GM23248 (cell line): Measurements from ENCODE around the gene CFAP299. TPM values are rescaled to one million over a fixed set of nuclear protein-coding genes. Genes with fewer than 3 reads are reported as not detected.
"Not testable (repeated sequence)": the region's sequence is repeated elsewhere in the genome, so short reads cannot be mapped to it uniquely, and the experiment has no call there.

ENCODE experiments used
- DNase-seq: peaks from one replicate; pipeline ENCODE4 v3.0.0-alpha.2; 2015
- H2AFZ ChIP-seq: fragments of 200-600 bp; sonication (generic); 2 replicates; pipeline ENCODE4 v1.6.1; 2016; ENCODE audit warnings: antibody characterized with exemption
- H3F3A ChIP-seq: fragments of 200-600 bp; sonication (generic); 2 replicates; pipeline ENCODE4 v1.6.1; 2016; ENCODE audit warnings: mild to moderate bottlenecking, antibody characterized with exemption, mixed run types; ENCODE audit not compliant: insufficient read depth
- H3K27ac ChIP-seq: fragments of 200-600 bp; sonication (generic); 2 replicates; pipeline ENCODE4 v1.5.1; 2016; ENCODE audit warnings: mild to moderate bottlenecking
- H3K27me3 ChIP-seq: fragments of 200-600 bp; sonication (generic); replicated peaks from 2 replicates; pipeline ENCODE4 v1.6.1; 2016; ENCODE audit warnings: mild to moderate bottlenecking; ENCODE audit not compliant: insufficient read depth
- H3K36me3 ChIP-seq: fragments of 200-600 bp; sonication (generic); 2 replicates; pipeline ENCODE4 v1.6.1; 2016; ENCODE audit warnings: low read depth, mild to moderate bottlenecking
- H3K4me1 ChIP-seq: fragments of 200-600 bp; sonication (generic); 2 replicates; pipeline ENCODE4 v1.6.1; 2016; ENCODE audit warnings: mild to moderate bottlenecking; ENCODE audit not compliant: insufficient read depth
- H3K4me2 ChIP-seq: fragments of 200-600 bp; sonication (generic); one replicate; pipeline ENCODE4 v1.6.1; 2016; ENCODE audit warnings: mild to moderate bottlenecking; ENCODE audit not compliant: unreplicated experiment
- H3K4me3 ChIP-seq: fragments of 200-600 bp; sonication (generic); 2 replicates; pipeline ENCODE4 v1.5.1; 2016; ENCODE audit warnings: mild to moderate bottlenecking
- H3K79me2 ChIP-seq: fragments of 200-600 bp; sonication (generic); 2 replicates; pipeline ENCODE4 v1.6.1; 2016; ENCODE audit warnings: mild to moderate bottlenecking; ENCODE audit not compliant: insufficient read depth
- H3K9ac ChIP-seq: fragments of 200-600 bp; sonication (generic); 2 replicates; pipeline ENCODE4 v1.6.1; 2016; ENCODE audit warnings: mild to moderate bottlenecking
- H3K9me2 ChIP-seq: fragments of 200-600 bp; sonication (generic); 2 replicates; pipeline ENCODE4 v1.6.1; 2016; ENCODE audit warnings: mixed run types, mild to moderate bottlenecking, moderate library complexity; ENCODE audit not compliant: insufficient read depth
- H3K9me3 ChIP-seq: fragments of 200-600 bp; sonication (generic); one replicate; pipeline ENCODE4 v1.6.1; 2017; ENCODE audit warnings: low read depth
- H4K20me1 ChIP-seq: fragments of 200-600 bp; sonication (generic); 2 replicates; pipeline ENCODE4 v1.6.0; 2016; ENCODE audit not compliant: insufficient read depth
- EZH2 ChIP-seq: fragments of 200-600 bp; sonication (generic); IDR thresholded peaks from 2 replicates; pipeline ENCODE4 v1.6.1; 2018; ENCODE audit warnings: antibody characterized with exemption, mild to moderate bottlenecking; ENCODE audit not compliant: insufficient read depth, poor library complexity, severe bottlenecking
- EZH2phosphoT487 ChIP-seq: fragments of 200-600 bp; sonication (generic); IDR thresholded peaks from 2 replicates; pipeline ENCODE4 v1.6.1; 2018; ENCODE audit warnings: antibody characterized with exemption, moderate library complexity, mild to moderate bottlenecking, low read depth; ENCODE audit not compliant: insufficient read depth
- WGBS, 2 experiments: methylation state at CpG; one replicate each; pipeline ENCODE4 v1.1.6; 2015 to 2017; ENCODE audit warnings: low lambda C conversion rate in 2 of 2, low coverage in 1 of 2; ENCODE audit errors: missing lambda C conversion rate in 2 of 2; 5-methylcytosine and 5-hydroxymethylcytosine counted together
- in situ Hi-C: fragments of 300-500 bp; cut with MboI; formaldehyde crosslinking; loops from 2 replicates; pipeline ENCODE4 v1.15.0; 2020
- polyA plus RNA-seq: library from polyadenylated mRNA; unstranded; fragments of >200 nt; fragmentation: Nextera tagmentation; extraction: Ambion mirVana; gene quantifications from 2 replicates; pipeline ENCODE4 v1.2.1, GENCODE V29; 2016
- total RNA-seq: library from RNA; depleted of rRNA; stranded (reverse); fragments of >200 nt; shearing (Covaris generic); gene quantifications from 2 replicates; pipeline ENCODE4 v1.2.3, GENCODE V29; 2014

The CFAP299 gene
- total and polyA plus RNA-seq, 2 experiments from 2014 or later, result 1.0 to 1.1 TPM

DNA sequence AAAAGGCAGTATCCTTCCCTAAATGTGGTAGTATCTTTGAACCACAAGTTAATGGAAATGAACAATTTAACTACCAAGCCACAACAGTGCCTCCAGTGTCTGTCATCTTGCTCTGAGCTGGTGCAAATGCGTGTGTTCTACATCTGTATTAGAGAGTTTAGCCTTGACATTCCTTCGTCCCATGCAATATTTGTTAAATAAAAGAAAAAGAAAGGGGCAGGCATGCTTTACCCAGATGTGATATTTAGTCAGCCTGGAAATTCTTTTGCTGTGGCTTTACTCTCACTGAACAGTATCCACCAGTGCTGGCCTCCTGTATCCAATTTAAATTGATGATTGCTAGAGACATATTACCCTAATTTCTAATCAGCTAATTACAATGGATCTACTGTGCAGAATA lies 310.5 kb downstream of the CFAP299 start:
- no peak overlapping the region for H3K27ac ChIP-seq
- H2AFZ ChIP-seq, result no peak overlapping the region
- TF ChIP-seq EZH2, result no peak
- TF ChIP-seq EZH2phosphoT487, result no peak
- in situ Hi-C loops, result no loop called here
- no peaks in the 10 kb centered on the region for H3F3A ChIP-seq
- H3K9me2 ChIP-seq, result no peaks in the 10 kb centered on the region
- no peaks in the 10 kb centered on the region for H3K9me3 ChIP-seq
- H3K79me2 ChIP-seq, result no peaks in the 10 kb centered on the region
- H4K20me1 ChIP-seq, result no peaks in the 10 kb centered on the region
- WGBS, 2 experiments, result 10 to 29% methylated on average over 2 of the region's 2 CpGs
- no peak overlapping the region for H3K4me2 ChIP-seq
- H3K4me3 ChIP-seq, result no peak overlapping the region
- H3K9ac ChIP-seq, result no peak overlapping the region
- no peaks in the 10 kb centered on the region for H3K4me1 ChIP-seq
- H3K27me3 ChIP-seq, result no peaks in the 10 kb centered on the region
- H3K36me3 ChIP-seq, result no peaks in the 10 kb centered on the region
- no peak for DNase-seq

DNA sequence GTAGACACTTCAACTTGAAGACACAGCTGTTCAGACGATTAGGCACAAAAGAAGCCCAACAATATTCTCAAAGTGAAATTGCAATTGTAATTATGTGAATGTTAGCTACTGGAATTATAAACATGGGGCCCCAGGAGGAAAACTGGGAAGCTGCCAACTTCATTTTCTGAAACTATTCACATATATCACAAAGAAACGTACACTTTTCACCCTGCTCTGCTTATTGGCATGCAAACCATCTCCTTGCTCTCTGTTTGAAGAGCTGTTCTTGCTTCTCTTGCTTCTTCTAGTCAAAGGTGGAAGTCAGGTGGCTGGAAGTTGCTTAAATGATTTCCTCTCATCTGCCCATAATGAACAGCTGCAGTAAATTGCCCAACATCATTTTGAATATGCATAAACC lies 320.1 kb downstream of the CFAP299 start:
- Histone ChIP-seq H3K27ac (no peak overlapping the region), H3K9ac (no peak overlapping the region)
- in situ Hi-C loops, result no loop called here

DNA sequence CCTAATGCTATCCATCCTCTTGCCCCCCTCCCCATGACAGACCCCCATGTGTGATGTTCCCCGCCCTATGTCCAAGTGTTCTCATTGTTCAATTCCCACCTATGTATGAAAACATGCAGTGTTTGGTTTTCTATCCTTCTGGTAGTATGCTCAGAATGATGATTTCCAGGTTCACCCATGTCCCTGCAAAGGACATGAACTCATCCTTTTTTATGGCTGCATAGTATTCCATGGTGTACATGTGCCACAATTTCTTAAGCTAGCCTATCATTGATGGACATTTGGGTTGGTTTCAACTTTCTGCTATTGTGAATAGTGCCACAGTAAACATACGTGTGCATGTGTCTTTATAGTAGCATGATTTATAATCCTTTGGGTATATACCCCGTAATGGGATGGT lies 334.6 kb downstream of the CFAP299 start:
- H2AFZ ChIP-seq, in situ Hi-C loops, H3K4me1 ChIP-seq, H3K79me2 ChIP-seq, H4K20me1 ChIP-seq, H3K36me3 ChIP-seq, H3K9me2 ChIP-seq, H3K9ac ChIP-seq, H3K4me3 ChIP-seq, H3K9me3 ChIP-seq, H3K27ac ChIP-seq, H3K27me3 ChIP-seq, DNase-seq, H3F3A ChIP-seq, H3K4me2 ChIP-seq: not testable (repeated sequence)
- 50 to 61% methylated on average over 3 of the region's 3 CpGs for WGBS, 2 experiments

More for the DNA sequence above, 320.1 kb downstream of the CFAP299 start:
- Histone ChIP-seq H2AFZ (no peak overlapping the region), H3K36me3 (no peaks in the 10 kb centered on the region), H3K9me2 (no peaks in the 10 kb centered on the region), H3K9me3 (no peaks in the 10 kb centered on the region), H3F3A (no peaks in the 10 kb centered on the region), H3K4me3 (no peak overlapping the region), H4K20me1 (no peaks in the 10 kb centered on the region), H3K4me2 (no peak overlapping the region), H3K4me1 (no peaks in the 10 kb centered on the region), H3K79me2 (no peaks in the 10 kb centered on the region), H3K27me3 (no peaks in the 10 kb centered on the region)
- 69 to 79% methylated on average over 2 of the region's 2 CpGs for WGBS, 2 experiments
- no peak for TF ChIP-seq EZH2
- no peak for TF ChIP-seq EZH2phosphoT487
- no peak for DNase-seq

DNA sequence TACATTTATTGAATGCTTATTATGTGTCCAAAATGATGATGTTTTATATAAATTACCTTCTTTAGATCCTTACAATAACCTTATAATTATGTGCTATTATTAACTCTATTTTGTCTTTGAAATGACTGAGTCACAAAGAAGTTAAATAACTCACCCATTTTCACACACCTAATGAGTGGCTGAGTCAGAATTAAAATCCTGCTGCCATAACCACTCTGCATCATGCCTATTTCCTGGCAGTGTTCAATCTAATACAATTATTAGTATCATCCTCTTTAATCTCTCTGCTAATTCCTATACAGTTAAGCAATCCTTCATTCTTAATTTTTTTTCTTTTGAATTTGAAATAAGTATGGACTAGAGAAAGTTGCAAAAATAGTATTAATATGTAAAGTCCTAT lies 342.9 kb downstream of the CFAP299 start:
- Histone ChIP-seq H3K4me3 (no peak overlapping the region), H3K36me3 (no peaks in the 10 kb centered on the region), H2AFZ (no peak overlapping the region), H3K9ac (no peak overlapping the region), H3K27ac (no peak overlapping the region), H3K9me2 (no peaks in the 10 kb centered on the region), H4K20me1 (no peaks in the 10 kb centered on the region), H3K9me3 (no peaks in the 10 kb centered on the region), H3K27me3 (no peaks in the 10 kb centered on the region), H3K4me1 (no peaks in the 10 kb centered on the region), H3F3A (no peaks in the 10 kb centered on the region), H3K79me2 (no peaks in the 10 kb centered on the region), H3K4me2 (no peak overlapping the region)
- no peak for TF ChIP-seq EZH2phosphoT487
- no peak for TF ChIP-seq EZH2
- in situ Hi-C loops, result no loop called here
- DNase-seq, result no peak

DNA sequence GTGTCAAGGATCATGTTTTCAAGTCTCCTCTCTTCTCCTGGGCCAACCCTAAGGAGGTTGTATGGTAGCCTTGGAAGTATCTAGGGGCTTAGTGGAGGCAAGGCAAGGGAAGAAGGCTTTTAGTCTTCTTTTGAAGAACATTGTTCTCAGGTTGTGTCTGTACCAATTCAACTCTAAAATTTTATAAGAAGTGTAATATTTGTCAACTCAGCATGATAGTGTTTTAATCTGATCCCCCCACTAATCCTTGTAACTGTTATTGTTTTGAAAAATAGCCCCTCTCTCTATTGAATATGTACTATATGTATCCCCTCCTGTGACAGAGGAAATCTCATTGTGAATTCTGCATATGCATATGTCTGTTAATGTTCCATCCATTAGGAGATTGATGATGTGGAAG lies 345.4 kb downstream of the CFAP299 start:
- Histone ChIP-seq H3K9me3 (no peaks in the 10 kb centered on the region), H3K36me3 (no peaks in the 10 kb centered on the region), H3K4me1 (no peaks in the 10 kb centered on the region), H3K9ac (no peak overlapping the region), H4K20me1 (no peaks in the 10 kb centered on the region), H3K4me2 (no peak overlapping the region), H3F3A (no peaks in the 10 kb centered on the region), H3K9me2 (no peaks in the 10 kb centered on the region), H3K27me3 (no peaks in the 10 kb centered on the region), H3K79me2 (no peaks in the 10 kb centered on the region), H2AFZ (no peak overlapping the region), H3K27ac (no peak overlapping the region), H3K4me3 (no peak overlapping the region)
- in situ Hi-C loops, result no loop called here
- DNase-seq, result no peak
- TF ChIP-seq EZH2 (no peak), EZH2phosphoT487 (no peak)
